Measurements from ENCODE around the gene TMEM253.
A peak's percentile ranks its signal among the peaks of the same experiment; 100 is the strongest.

TMEM253 gene

GRCh38 chr14:21103710-21104447, 3.0 kb downstream of the TMEM253 start:
- peak; percentile 82 to 85 (median 82) for DNase-seq (ENCODE audit: low read depth in 3 of 3, low spot score in 1 of 3)

- DNase-seq (ENCODE audit: low read depth in 3 of 3, low spot score in 1 of 3): peak; percentile 24 to 43 (median 35)
Observed at GRCh38 chr14:21104448-21105060, 3.7 kb downstream of the TMEM253 start.

GRCh38 chr14:21105095-21105494, 4.2 kb downstream of the TMEM253 start:
- no peak for DNase-seq (ENCODE audit: low read depth in 3 of 3, low spot score in 1 of 3)

- DNase-seq (ENCODE audit: low read depth in 3 of 3, low spot score in 1 of 3): no peak
Observed at GRCh38 chr14:21106176-21106497, 5.3 kb downstream of the TMEM253 start.

GRCh38 chr14:21106498-21107282, 5.8 kb downstream of the TMEM253 start:
- peak; percentile 47 to 64 (median 49) for DNase-seq (ENCODE audit: low read depth in 3 of 3, low spot score in 1 of 3)

GRCh38 chr14:21107283-21107800, 6.5 kb downstream of the TMEM253 start:
- no peak for DNase-seq (ENCODE audit: low read depth in 3 of 3, low spot score in 1 of 3)

GRCh38 chr14:21108791-21109190, 7.9 kb downstream of the TMEM253 start:
- DNase-seq (ENCODE audit: low read depth in 3 of 3, low spot score in 1 of 3): no peak

GRCh38 chr14:21109377-21110138, 8.7 kb downstream of the TMEM253 start:
- no peak for DNase-seq (ENCODE audit: low read depth in 3 of 3, low spot score in 1 of 3)

GRCh38 chr14:21112255-21112654, 11.4 kb downstream of the TMEM253 start:
- no peak for DNase-seq (ENCODE audit: low read depth in 3 of 3, low spot score in 1 of 3)

- DNase-seq (ENCODE audit: low read depth in 3 of 3, low spot score in 1 of 3): no peak
Observed at GRCh38 chr14:21113369-21113768, 12.5 kb downstream of the TMEM253 start.

GRCh38 chr14:21118933-21119332, 18.1 kb downstream of the TMEM253 start:
- no peak for DNase-seq (ENCODE audit: low read depth in 3 of 3, low spot score in 1 of 3)

- DNase-seq (ENCODE audit: low read depth in 3 of 3, low spot score in 1 of 3): no peak
Observed at GRCh38 chr14:21120686-21121085, 19.8 kb downstream of the TMEM253 start.

GRCh38 chr14:21121122-21121521, 20.3 kb downstream of the TMEM253 start:
- DNase-seq (ENCODE audit: low read depth in 3 of 3, low spot score in 1 of 3): no peak

GRCh38 chr14:21123429-21123828, 22.6 kb downstream of the TMEM253 start:
- DNase-seq (ENCODE audit: low read depth in 3 of 3, low spot score in 1 of 3): no peak

GRCh38 chr14:21133901-21134300, 33.0 kb downstream of the TMEM253 start:
- DNase-seq (ENCODE audit: low read depth in 3 of 3, low spot score in 1 of 3): no peak

- DNase-seq (ENCODE audit: low read depth in 3 of 3, low spot score in 1 of 3): no peak
Observed at GRCh38 chr14:21136024-21136423, 35.2 kb downstream of the TMEM253 start.

- no peak for DNase-seq (ENCODE audit: low read depth in 3 of 3, low spot score in 1 of 3)
Observed at GRCh38 chr14:21142357-21142756, 41.5 kb downstream of the TMEM253 start.

GRCh38 chr14:21145437-21145836, 44.6 kb downstream of the TMEM253 start:
- DNase-seq (ENCODE audit: low read depth in 3 of 3, low spot score in 1 of 3): no peak

- DNase-seq (ENCODE audit: low read depth in 3 of 3, low spot score in 1 of 3): no peak
Observed at GRCh38 chr14:21149641-21150367, 48.9 kb downstream of the TMEM253 start.
